ENCODE results near the gene CDON. TPM values are rescaled to one million over a fixed set of nuclear protein-coding genes. Genes with fewer than 3 reads are reported as not detected.

Gene CDON
- total RNA-seq, 2 donors from 2014 or later, result 9.8 to 26.9 TPM

- no peaks in the 10 kb centered on the region for H3K9me3 ChIP-seq
- intact Hi-C loops (cut with DNase I), result no loop called here
- 62% methylated on average over 12 of the region's 12 CpGs for WGBS
- H3K4me3 ChIP-seq, result no peak overlapping the region
- no peaks in the 10 kb centered on the region for H3K27me3 ChIP-seq (replicated peaks; ENCODE audit: insufficient read depth)
- H3K4me1 ChIP-seq (replicated peaks), result peaks cover 5% of the 10 kb centered on the region
- TF ChIP-seq CTCF (IDR thresholded peaks at IDR 0.05) (no peak), POLR2AphosphoS5 (IDR thresholded peaks at IDR 0.05) (no peak), POLR2A (IDR thresholded peaks at IDR 0.05) (no peak)
- H3K36me3 ChIP-seq, result no peaks in the 10 kb centered on the region
- no peak overlapping the region for H3K27ac ChIP-seq
- DNase-seq (ENCODE audit: low spot score), result no peak
Observed at GRCh38 chr11:126083829-126084607, 21.4 kb upstream of the CDON start.

- Histone ChIP-seq H3K4me3 (no peak overlapping the region), H3K27me3 (replicated peaks; ENCODE audit: insufficient read depth) (no peaks in the 10 kb centered on the region), H3K9me3 (no peaks in the 10 kb centered on the region), H3K27ac (no peak overlapping the region), H3K4me1 (replicated peaks) (peaks cover 5% of the 10 kb centered on the region), H3K36me3 (no peaks in the 10 kb centered on the region)
- intact Hi-C loops (cut with DNase I), result no loop called here
- WGBS, result 77% methylated on average over 16 of the region's 17 CpGs
- DNase-seq (ENCODE audit: low spot score), result no peak
- TF ChIP-seq POLR2A (IDR thresholded peaks at IDR 0.05) (no peak), CTCF (IDR thresholded peaks at IDR 0.05) (no peak)
Observed at GRCh38 chr11:126082251-126083109, 19.8 kb upstream of the CDON start.

GRCh38 chr11:126081915-126082250 is 19.2 kb upstream of the CDON start:
- Histone ChIP-seq H3K27ac (no peak overlapping the region), H3K9me3 (no peaks in the 10 kb centered on the region), H3K4me1 (replicated peaks) (peaks cover 5% of the 10 kb centered on the region), H3K36me3 (no peaks in the 10 kb centered on the region), H3K27me3 (replicated peaks; ENCODE audit: insufficient read depth) (no peaks in the 10 kb centered on the region), H3K4me3 (no peak overlapping the region)
- DNase-seq (ENCODE audit: low spot score), result no peak
- WGBS, result 94% methylated on average over 4 of the region's 4 CpGs
- TF ChIP-seq POLR2AphosphoS5 (IDR thresholded peaks at IDR 0.05), result no peak
- TF ChIP-seq CTCF (IDR thresholded peaks at IDR 0.05), result no peak
- no peak for TF ChIP-seq POLR2A (IDR thresholded peaks at IDR 0.05)
- intact Hi-C loops (cut with DNase I), result no loop called here

DNA sequence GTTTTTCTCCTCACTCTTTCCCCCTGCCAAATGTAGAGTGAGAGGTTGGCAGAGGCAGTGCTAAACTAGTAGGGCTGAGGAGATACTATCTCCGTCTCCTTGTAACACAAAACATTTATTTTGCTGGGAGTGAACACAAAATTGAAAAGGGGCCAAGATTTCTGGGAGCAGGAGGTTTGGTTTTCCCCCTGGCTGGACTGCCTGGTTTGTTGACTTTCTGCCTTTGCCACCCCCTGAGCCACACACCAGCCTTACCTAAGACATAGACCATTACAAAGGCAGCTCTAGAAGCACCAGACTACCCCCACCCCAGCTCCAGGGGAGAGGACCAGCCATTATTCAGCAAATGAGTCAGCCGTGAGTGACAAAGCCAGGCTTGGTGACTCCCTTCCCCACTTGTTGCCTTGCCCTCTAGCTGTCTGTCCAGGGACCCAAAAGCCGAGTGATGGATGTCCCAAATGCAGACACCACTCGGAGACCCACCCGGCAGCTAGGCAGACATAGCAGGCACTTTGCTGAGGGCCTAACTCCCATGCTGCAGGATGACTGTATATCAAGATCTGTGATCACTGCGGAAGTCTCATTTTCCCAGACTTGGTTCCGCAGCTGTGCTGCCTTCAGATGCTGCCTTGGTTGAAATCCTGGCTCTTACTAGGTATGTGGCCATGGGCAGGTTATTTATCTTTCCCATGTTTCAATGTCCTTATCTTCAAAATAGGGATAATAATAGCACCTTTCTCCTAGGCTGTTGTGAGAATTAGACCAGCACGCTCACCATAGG is 17.7 kb upstream of the CDON start:
- intact Hi-C loops (cut with DNase I), result no loop called here
- H3K4me3 ChIP-seq, result no peak overlapping the region
- TF ChIP-seq POLR2AphosphoS5 (IDR thresholded peaks at IDR 0.05) (peak; percentile 82), POLR2A (IDR thresholded peaks at IDR 0.05) (no peak), CTCF (IDR thresholded peaks at IDR 0.05) (peak in 1 of 4 experiments; percentile 12)

More for the DNA sequence above, 17.7 kb upstream of the CDON start:
- Histone ChIP-seq H3K9me3 (no peaks in the 10 kb centered on the region), H3K27ac (peak overlapping the region; percentile 53 to 56), H3K36me3 (no peaks in the 10 kb centered on the region), H3K27me3 (replicated peaks; ENCODE audit: insufficient read depth) (no peaks in the 10 kb centered on the region), H3K4me1 (replicated peaks) (peaks cover 5% of the 10 kb centered on the region)
- 48% methylated on average over 8 of the region's 8 CpGs for WGBS
- DNase-seq (ENCODE audit: low spot score), result peak; percentile 76
